HG03575 (cell line): ENCODE results near the gene DLG1.
"Not testable (repeated sequence)": the region's sequence is repeated elsewhere in the genome, so short reads cannot be mapped to it uniquely, and the experiment has no call there.

Experiments used
- ATAC-seq: cut with Tn5 transposase; IDR thresholded peaks from one replicate; pipeline ENCODE4 v1.9.1; 2021; ENCODE audit not compliant: unreplicated experiment, insufficient number of reproducible peaks, low FRiP score; ENCODE audit errors: extremely low read depth

DLG1 gene

GRCh38 chr3:197068077-197068476, 230.3 kb downstream of the DLG1 start:
- ATAC-seq, result no peak

- no peak for ATAC-seq
Observed at GRCh38 chr3:197064771-197065170, 233.6 kb downstream of the DLG1 start.

GRCh38 chr3:197062446-197062845, 236.0 kb downstream of the DLG1 start:
- ATAC-seq, result no peak

GRCh38 chr3:197051637-197052036, 246.8 kb downstream of the DLG1 start:
- ATAC-seq, result not testable (repeated sequence)

GRCh38 chr3:197050511-197050910, 247.9 kb downstream of the DLG1 start:
- no peak for ATAC-seq

- no peak for ATAC-seq
Observed at GRCh38 chr3:197042539-197042938, 255.9 kb downstream of the DLG1 start.

- no peak for ATAC-seq
Observed at GRCh38 chr3:197041875-197042488, 256.4 kb downstream of the DLG1 start.

- ATAC-seq, result no peak
Observed at GRCh38 chr3:197040658-197041057, 257.8 kb downstream of the DLG1 start.

- no peak for ATAC-seq
Observed at GRCh38 chr3:197038679-197039462, 259.5 kb downstream of the DLG1 start.

- no peak for ATAC-seq
Observed at GRCh38 chr3:197035577-197035976, 262.8 kb downstream of the DLG1 start.

- not testable (repeated sequence) for ATAC-seq
Observed at GRCh38 chr3:197034778-197035177, 263.6 kb downstream of the DLG1 start.

GRCh38 chr3:197033764-197034163, 264.6 kb downstream of the DLG1 start:
- not testable (repeated sequence) for ATAC-seq

GRCh38 chr3:197031315-197032285, 266.8 kb downstream of the DLG1 start:
- no peak for ATAC-seq

- no peak for ATAC-seq
Observed at GRCh38 chr3:197030379-197031314, 267.8 kb downstream of the DLG1 start.

- ATAC-seq, result no peak
Observed at GRCh38 chr3:197029511-197030167, 268.8 kb downstream of the DLG1 start, which contains the start of gene MELTF. TSS of gene MELTF (minus strand) at chr3:197029817. CDS start at chr3:197029702, 115 bp downstream.

GRCh38 chr3:197028728-197029510, 269.5 kb downstream of the DLG1 start:
- ATAC-seq, result no peak
